PC-3 (cell line): Measurements from ENCODE around the gene STPG4. TPM values are rescaled to one million over a fixed set of nuclear protein-coding genes. Genes with fewer than 3 reads are reported as not detected.
"Not testable (repeated sequence)": the region's sequence is repeated elsewhere in the genome, so short reads cannot be mapped to it uniquely, and the experiment has no call there.

Experiments used
- ATAC-seq: fragments of 200-7000 bp; cut with Tn5 transposase; 2 replicates; pipeline ENCODE4 v1.9.1; 2020; ENCODE audit warnings: mild to moderate bottlenecking, moderate library complexity
- BruUV-seq: library from RNA; stranded (reverse); fragments of 400-500 nt; replicated peaks from 2 replicates; lab custom pipeline; 2021; lab: Mats Ljungman, UMichigan
- CTCF ChIA-PET: fragments of 300-600 bp; sonication (Branson Sonifier 250); formaldehyde crosslinking; loops from one replicate; lab custom pipeline; 2022; ENCODE audit warnings: antibody characterized with exemption; lab: Charles Lee
- POLR2A ChIA-PET: fragments of 300-600 bp; sonication (Branson Sonifier 250); formaldehyde crosslinking; loops from one replicate; lab custom pipeline; 2022; ENCODE audit warnings: antibody characterized with exemption; ENCODE audit not compliant: unreplicated experiment; lab: Charles Lee
- DNase-seq: peaks from one replicate; pipeline ENCODE4 v3.0.0-alpha.2; 2015
- H2AFZ ChIP-seq: fragments of 300-600 bp; sonication (generic); 2 replicates; pipeline ENCODE4 v1.6.0; 2016; ENCODE audit warnings: antibody characterized with exemption, low read length
- H3F3A ChIP-seq: fragments of 300-600 bp; sonication (generic); one replicate; pipeline ENCODE4 v1.6.0; 2017; ENCODE audit warnings: antibody characterized with exemption, low read length, control low read depth, mild to moderate bottlenecking; ENCODE audit not compliant: unreplicated experiment
- H3K27ac ChIP-seq: fragments of 300-600 bp; sonication (generic); 2 replicates; pipeline ENCODE4 v1.5.1; 2016; ENCODE audit warnings: mild to moderate bottlenecking, low read length
- H3K27me3 ChIP-seq: fragments of 300-600 bp; sonication (generic); 2 replicates; pipeline ENCODE4 v1.6.1; 2016; ENCODE audit warnings: low read length, mixed read lengths
- H3K36me3 ChIP-seq: fragments of 300-600 bp; sonication (generic); 2 replicates; pipeline ENCODE4 v1.6.1; 2016; ENCODE audit warnings: low read depth, mixed run types, low read length, mixed read lengths
- H3K4me1 ChIP-seq: fragments of 300-600 bp; sonication (generic); 2 replicates; pipeline ENCODE4 v1.5.1; 2016; ENCODE audit warnings: low read length; ENCODE audit not compliant: insufficient read depth
- H3K4me2 ChIP-seq: fragments of 300-600 bp; sonication (generic); 2 replicates; pipeline ENCODE4 v1.6.0; 2016; ENCODE audit warnings: low read length
- H3K4me3 ChIP-seq: fragments of 300-600 bp; sonication (generic); 2 replicates; pipeline ENCODE4 v1.5.1; 2016; ENCODE audit warnings: mild to moderate bottlenecking, low read length, mixed read lengths
- H3K79me2 ChIP-seq: fragments of 300-600 bp; sonication (generic); 2 replicates; pipeline ENCODE4 v1.6.1; 2017; ENCODE audit warnings: low read length, mixed read lengths
- H3K9ac ChIP-seq: fragments of 300-600 bp; sonication (generic); 2 replicates; pipeline ENCODE4 v1.6.0; 2016; ENCODE audit warnings: mild to moderate bottlenecking, low read length
- H3K9me2 ChIP-seq: fragments of 300-600 bp; sonication (generic); replicated peaks from 2 replicates; pipeline ENCODE4 v1.6.1; 2016; ENCODE audit warnings: mixed run types, low read length, mixed read lengths
- H3K9me3 ChIP-seq: fragments of 300-600 bp; sonication (generic); 2 replicates; pipeline ENCODE4 v1.6.1; 2016; ENCODE audit warnings: low read length, mixed read lengths
- H4K20me1 ChIP-seq: fragments of 300-600 bp; sonication (generic); 2 replicates; pipeline ENCODE4 v1.6.1; 2016; ENCODE audit warnings: low read length, mixed read lengths
- EZH2 ChIP-seq: fragments of 300-600 bp; sonication (generic); IDR thresholded peaks from one replicate; pipeline ENCODE4 v1.6.1; 2017; ENCODE audit warnings: antibody characterized with exemption, mild to moderate bottlenecking, low read length; ENCODE audit not compliant: unreplicated experiment
- EZH2phosphoT487 ChIP-seq: fragments of 300-600 bp; sonication (generic); IDR thresholded peaks from 2 replicates; pipeline ENCODE4 v1.6.1; 2018; ENCODE audit warnings: mild to moderate bottlenecking, antibody characterized with exemption, low read length, borderline replicate concordance
- intact Hi-C: fragments of 100-400 bp; cut with micrococcal nuclease; formaldehyde crosslinking; loops from 2 replicates; pipeline ENCODE4 v1.9.0; 2023
- total RNA-seq: library from RNA; depleted of rRNA; stranded (reverse); fragments of >200 nt; gene quantifications from 2 replicates; pipeline ENCODE4 v1.2.3, GENCODE V29; 2014
- TF ChIP-seq, protein P1 (sequence below): fragments of 300-600 bp; sonication (generic); conservative IDR thresholded peaks from 2 replicates; pipeline ENCODE4 v1.5.1; 2017; ENCODE audit warnings: antibody characterized with exemption, low read depth, mild to moderate bottlenecking, low read length

Gene STPG4
- total RNA-seq, 1 experiment from 2014 or later: 2.4 TPM

DNA sequence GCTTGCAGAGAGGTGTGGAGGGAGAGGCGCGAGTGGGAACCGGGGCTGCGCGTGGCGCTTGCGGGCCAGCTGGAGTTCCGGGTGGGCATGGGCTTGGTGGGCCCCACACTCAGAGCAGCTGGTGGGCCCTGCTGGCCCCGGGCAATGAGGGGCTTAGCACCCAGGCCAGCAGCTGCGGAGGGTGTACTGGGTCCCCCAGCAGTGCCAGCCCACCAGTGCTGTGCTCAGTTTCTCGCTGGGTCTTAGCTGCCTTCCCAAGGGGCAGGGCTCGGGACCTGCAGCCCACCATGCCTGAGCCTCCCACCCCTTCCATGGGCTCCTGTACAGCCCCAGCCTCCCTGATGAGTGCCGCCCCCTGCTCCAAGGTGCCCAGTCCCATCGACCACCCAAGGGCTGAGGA lies 55.4 kb downstream of the STPG4 start:
- H3K79me2 ChIP-seq, intact Hi-C loops, BruUV-seq, H3K4me3 ChIP-seq, H4K20me1 ChIP-seq, H2AFZ ChIP-seq, H3F3A ChIP-seq, H3K4me2 ChIP-seq, H3K4me1 ChIP-seq, H3K27ac ChIP-seq, H3K9me2 ChIP-seq, H3K27me3 ChIP-seq, H3K9me3 ChIP-seq, H3K9ac ChIP-seq, CTCF ChIA-PET, DNase-seq, ATAC-seq, H3K36me3 ChIP-seq, POLR2A ChIA-PET: not testable (repeated sequence)

DNA sequence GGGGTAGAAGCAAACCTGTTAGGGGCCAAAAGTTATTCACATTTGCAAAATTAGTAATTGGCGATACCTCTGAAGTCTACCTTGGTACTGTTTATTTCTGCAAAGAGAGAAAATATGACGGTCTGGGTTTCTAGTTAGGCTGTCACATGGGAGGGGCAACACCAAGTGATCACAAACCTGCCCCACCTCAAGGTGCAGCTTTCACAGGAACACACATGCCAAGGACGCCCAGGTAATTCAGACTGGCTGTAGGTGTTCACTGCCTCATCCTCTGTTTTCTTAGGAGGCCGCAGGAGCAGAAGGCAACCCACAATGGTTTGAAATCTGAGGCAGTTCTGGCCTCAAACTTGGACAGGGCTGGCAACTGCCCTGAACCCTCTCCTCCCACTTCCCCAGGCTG lies 56.2 kb downstream of the STPG4 start:
- H3F3A ChIP-seq: no peaks in the 10 kb centered on the region
- H4K20me1 ChIP-seq: no peaks in the 10 kb centered on the region
- H3K27me3 ChIP-seq: no peaks in the 10 kb centered on the region
- intact Hi-C loops: no loop called here
- ATAC-seq: no peak
- no peak overlapping the region for H3K4me3 ChIP-seq
- BruUV-seq: no TSS peak
- ChIA-PET CTCF (no interaction called here), POLR2A (no interaction called here)
- no peaks in the 10 kb centered on the region for H3K9me3 ChIP-seq
- H3K79me2 ChIP-seq: no peaks in the 10 kb centered on the region
- no peak overlapping the region for H3K9ac ChIP-seq
- no peak overlapping the region for H3K4me2 ChIP-seq
- no peaks in the 10 kb centered on the region for H3K9me2 ChIP-seq
- no peaks in the 10 kb centered on the region for H3K4me1 ChIP-seq
- DNase-seq: no peak
- no peak for TF ChIP-seq EZH2
- TF ChIP-seq EZH2phosphoT487: no peak
- TF ChIP-seq, protein P1, sequence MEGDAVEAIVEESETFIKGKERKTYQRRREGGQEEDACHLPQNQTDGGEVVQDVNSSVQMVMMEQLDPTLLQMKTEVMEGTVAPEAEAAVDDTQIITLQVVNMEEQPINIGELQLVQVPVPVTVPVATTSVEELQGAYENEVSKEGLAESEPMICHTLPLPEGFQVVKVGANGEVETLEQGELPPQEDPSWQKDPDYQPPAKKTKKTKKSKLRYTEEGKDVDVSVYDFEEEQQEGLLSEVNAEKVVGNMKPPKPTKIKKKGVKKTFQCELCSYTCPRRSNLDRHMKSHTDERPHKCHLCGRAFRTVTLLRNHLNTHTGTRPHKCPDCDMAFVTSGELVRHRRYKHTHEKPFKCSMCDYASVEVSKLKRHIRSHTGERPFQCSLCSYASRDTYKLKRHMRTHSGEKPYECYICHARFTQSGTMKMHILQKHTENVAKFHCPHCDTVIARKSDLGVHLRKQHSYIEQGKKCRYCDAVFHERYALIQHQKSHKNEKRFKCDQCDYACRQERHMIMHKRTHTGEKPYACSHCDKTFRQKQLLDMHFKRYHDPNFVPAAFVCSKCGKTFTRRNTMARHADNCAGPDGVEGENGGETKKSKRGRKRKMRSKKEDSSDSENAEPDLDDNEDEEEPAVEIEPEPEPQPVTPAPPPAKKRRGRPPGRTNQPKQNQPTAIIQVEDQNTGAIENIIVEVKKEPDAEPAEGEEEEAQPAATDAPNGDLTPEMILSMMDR: no peak
- no peaks in the 10 kb centered on the region for H3K36me3 ChIP-seq
- H2AFZ ChIP-seq: no peak overlapping the region
- H3K27ac ChIP-seq: no peak overlapping the region

DNA sequence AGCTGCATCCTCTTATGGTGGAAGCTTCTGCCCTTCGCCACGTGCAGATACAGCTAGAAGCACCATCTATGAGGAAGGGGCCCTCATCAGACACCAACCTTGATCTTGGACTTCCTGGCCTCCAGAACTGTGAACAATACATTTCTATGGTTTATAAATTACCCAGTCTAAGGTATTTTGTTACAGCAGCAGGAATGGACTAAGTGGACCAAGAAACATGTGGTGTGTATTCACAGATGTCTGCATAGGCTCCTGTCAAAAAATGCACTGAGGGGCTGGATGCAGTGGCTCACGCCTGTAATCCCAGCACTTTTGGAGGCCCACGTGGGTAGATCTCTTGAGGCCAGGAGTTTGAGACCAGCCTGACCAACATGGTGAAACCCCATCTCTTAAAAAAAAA lies 57.5 kb downstream of the STPG4 start:
- no peak overlapping the region for H3K27ac ChIP-seq
- CTCF ChIA-PET: no interaction called here

More for the DNA sequence above, 57.5 kb downstream of the STPG4 start:
- H2AFZ ChIP-seq: no peak overlapping the region
- H3K4me1 ChIP-seq: no peaks in the 10 kb centered on the region
- intact Hi-C loops: no loop called here
- H3K36me3 ChIP-seq: no peaks in the 10 kb centered on the region
- H3K4me3 ChIP-seq: no peak overlapping the region
- TF ChIP-seq, protein P1: no peak
- TF ChIP-seq EZH2phosphoT487 (no peak), EZH2 (no peak)
- no peak overlapping the region for H3K4me2 ChIP-seq
- no peak for DNase-seq
- no peaks in the 10 kb centered on the region for H3K79me2 ChIP-seq
- POLR2A ChIA-PET: no interaction called here
- H4K20me1 ChIP-seq: no peaks in the 10 kb centered on the region
- H3F3A ChIP-seq: no peaks in the 10 kb centered on the region
- H3K27me3 ChIP-seq: no peaks in the 10 kb centered on the region
- ATAC-seq: no peak
- no peaks in the 10 kb centered on the region for H3K9me2 ChIP-seq
- no peak overlapping the region for H3K9ac ChIP-seq
- H3K9me3 ChIP-seq: no peaks in the 10 kb centered on the region
- no TSS peak for BruUV-seq
